ENCODE measurements around the gene IFIH1. TPM values are rescaled to one million over a fixed set of nuclear protein-coding genes. Genes with fewer than 3 reads are reported as not detected.

The IFIH1 gene
- total RNA-seq, 4 donors from 2014 or later, result 7.9 to 15.8 (median 8.7) TPM

DNA sequence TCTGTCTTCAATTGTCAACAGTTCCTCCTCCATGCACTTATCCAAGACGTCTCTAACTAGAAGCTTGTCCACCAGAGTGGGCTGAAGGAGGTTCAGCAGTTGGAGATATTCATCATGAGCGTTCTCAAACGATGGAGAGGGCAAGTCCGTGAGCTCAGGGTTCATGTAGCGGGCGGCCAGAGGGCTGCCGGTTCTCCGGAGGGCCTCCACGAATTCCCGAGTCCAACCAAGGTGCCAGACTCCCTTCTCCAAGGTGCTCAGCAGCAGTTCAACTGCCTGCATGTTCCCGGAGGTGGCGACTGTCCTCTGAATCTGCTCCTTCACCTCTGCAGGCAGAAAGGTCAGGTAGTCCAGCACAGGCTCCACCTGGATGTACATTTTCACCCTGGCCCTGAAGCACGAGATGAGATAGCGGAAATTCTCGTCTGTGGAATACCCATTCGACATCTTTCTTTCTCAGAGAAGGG, 590 bp downstream of the IFIH1 start:
- peak; percentile 22 to 86 for DNase-seq (ENCODE audit: low spot score in 2 of 2)
- H3K4me3 ChIP-seq (ENCODE audit: low read depth, poor library complexity, severe bottlenecking), result peak overlapping the region; percentile 100
- TF ChIP-seq, protein P1, sequence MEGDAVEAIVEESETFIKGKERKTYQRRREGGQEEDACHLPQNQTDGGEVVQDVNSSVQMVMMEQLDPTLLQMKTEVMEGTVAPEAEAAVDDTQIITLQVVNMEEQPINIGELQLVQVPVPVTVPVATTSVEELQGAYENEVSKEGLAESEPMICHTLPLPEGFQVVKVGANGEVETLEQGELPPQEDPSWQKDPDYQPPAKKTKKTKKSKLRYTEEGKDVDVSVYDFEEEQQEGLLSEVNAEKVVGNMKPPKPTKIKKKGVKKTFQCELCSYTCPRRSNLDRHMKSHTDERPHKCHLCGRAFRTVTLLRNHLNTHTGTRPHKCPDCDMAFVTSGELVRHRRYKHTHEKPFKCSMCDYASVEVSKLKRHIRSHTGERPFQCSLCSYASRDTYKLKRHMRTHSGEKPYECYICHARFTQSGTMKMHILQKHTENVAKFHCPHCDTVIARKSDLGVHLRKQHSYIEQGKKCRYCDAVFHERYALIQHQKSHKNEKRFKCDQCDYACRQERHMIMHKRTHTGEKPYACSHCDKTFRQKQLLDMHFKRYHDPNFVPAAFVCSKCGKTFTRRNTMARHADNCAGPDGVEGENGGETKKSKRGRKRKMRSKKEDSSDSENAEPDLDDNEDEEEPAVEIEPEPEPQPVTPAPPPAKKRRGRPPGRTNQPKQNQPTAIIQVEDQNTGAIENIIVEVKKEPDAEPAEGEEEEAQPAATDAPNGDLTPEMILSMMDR (IDR thresholded peaks at IDR 0.05), result no peak
- no peak for TF ChIP-seq POLR2A (IDR thresholded peaks at IDR 0.05)
- intact Hi-C loops (cut with DNase I; ENCODE audit: low total_unique reads), result no loop called here
- 2 to 7% methylated on average over 15 to 16 of the region's 16 CpGs for WGBS, 2 donors

DNA sequence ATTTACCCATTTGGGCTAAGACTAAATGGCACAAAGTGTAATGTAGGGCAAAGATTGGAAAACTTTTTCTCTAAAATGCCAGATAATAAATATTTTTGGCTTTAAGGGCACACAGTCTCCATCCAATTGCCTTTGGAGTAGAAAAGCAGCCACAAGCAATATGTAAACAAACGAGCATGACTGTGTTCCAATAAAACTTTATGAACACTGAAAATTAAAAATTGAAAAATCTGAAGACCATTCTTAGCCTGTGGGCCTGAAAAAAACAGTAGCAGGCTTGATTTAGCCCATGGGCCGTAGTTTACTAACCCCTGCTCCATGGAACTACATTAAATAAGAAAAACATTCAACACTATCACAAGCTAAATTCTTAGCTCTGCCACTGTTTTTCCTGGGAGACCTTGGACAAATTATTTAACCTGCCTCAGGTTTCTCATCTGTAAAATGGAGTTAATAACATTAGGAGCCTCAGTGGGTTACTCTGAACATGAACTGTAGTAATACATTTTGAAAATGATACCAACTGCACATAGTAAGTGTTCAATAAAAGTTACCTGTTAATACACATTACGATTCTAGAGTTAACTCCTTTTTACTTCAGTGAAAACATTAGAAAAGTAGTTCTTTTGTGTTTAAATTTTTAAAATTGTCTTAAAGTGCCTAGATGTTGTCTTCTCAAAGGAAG, 1.3 kb downstream of the IFIH1 start:
- no peak for TF ChIP-seq POLR2A (IDR thresholded peaks at IDR 0.05)
- TF ChIP-seq, protein P1 (IDR thresholded peaks at IDR 0.05), result no peak
- intact Hi-C loops (cut with DNase I; ENCODE audit: low total_unique reads), result no loop called here

DNA sequence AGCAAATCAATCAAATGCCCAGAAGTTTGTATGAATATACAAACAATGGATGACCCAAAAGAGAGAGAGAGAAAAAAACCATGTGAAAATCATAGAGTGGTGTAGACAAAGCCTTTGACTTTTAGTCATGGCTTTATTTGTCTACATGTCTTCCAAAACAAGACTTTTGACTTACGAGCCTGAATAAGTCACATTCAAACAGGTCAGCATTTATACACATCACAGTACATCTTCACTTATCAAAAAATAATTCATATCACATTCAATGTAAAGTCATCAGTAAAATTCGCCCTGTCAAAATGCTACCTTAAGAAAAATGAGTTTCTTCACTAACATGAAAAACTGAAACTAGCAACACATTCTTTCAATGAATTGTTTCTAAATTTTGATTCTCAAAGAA, 1.9 kb downstream of the IFIH1 start:
- DNase-seq (ENCODE audit: low spot score in 2 of 2), result no peak
- 84% methylated on average over 2 of the region's 2 CpGs for WGBS, 2 donors
- intact Hi-C loops (cut with DNase I; ENCODE audit: low total_unique reads), result no loop called here
- TF ChIP-seq, protein P1 (IDR thresholded peaks at IDR 0.05), result no peak
- H3K4me3 ChIP-seq (ENCODE audit: low read depth, poor library complexity, severe bottlenecking), result no peak overlapping the region

More for the DNA sequence above, 1.3 kb downstream of the IFIH1 start:
- DNase-seq (ENCODE audit: low spot score in 2 of 2), result no peak
- H3K4me3 ChIP-seq (ENCODE audit: low read depth, poor library complexity, severe bottlenecking), result peak overlapping the region; percentile 100
- WGBS, 2 donors, result 67 to 69% methylated on average over 3 of the region's 3 CpGs

DNA sequence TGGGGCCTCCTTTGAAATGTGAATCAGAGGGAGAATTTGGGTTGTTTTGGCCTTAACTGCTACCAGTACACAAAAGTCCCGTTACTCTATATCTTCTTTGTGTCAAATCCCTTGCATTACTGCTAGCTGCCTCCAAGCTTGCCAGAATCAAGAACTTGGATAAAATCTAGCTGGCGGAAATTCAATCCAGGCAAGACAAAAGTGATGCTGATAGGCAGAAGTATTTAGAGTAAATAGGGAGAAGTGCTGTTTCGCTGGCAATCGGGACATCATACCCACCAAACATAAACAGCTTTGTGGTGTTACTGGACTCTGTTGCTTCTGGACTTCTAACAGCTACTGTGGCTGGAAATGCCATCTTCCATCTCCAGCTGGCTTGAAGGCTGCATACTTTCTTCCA, 2.5 kb downstream of the IFIH1 start:
- TF ChIP-seq POLR2A (IDR thresholded peaks at IDR 0.05), result no peak
- TF ChIP-seq, protein P1 (IDR thresholded peaks at IDR 0.05), result no peak
- WGBS, 2 donors, result 73 to 81% methylated on average over 4 of the region's 4 CpGs
- intact Hi-C loops (cut with DNase I; ENCODE audit: low total_unique reads), result no loop called here
- no peak for DNase-seq (ENCODE audit: low spot score in 2 of 2)
- H3K4me3 ChIP-seq (ENCODE audit: low read depth, poor library complexity, severe bottlenecking), result no peak overlapping the region

DNA sequence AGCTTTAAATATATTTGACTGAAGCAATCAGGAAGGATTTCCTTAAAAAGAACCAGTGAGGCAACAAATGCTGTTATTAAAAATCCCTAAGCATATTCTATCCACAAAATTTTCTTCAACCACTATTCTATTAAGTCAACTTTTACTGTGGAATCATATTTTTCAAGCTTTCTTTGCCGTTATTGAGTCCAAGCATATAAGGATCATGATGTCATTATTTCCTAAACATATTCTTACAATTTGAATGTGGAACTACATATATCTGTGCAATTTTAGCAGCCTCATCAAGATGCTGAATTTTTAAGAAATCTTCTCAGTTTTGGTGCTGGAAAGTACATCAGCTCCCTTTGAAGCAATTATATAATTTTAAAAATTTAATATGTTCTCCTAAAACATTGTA, 5.6 kb downstream of the IFIH1 start:
- intact Hi-C loops (cut with DNase I; ENCODE audit: low total_unique reads), result no loop called here
- DNase-seq (ENCODE audit: low spot score in 2 of 2), result no peak
- TF ChIP-seq, protein P1 (IDR thresholded peaks at IDR 0.05), result no peak
- TF ChIP-seq POLR2A (IDR thresholded peaks at IDR 0.05), result no peak
- 92 to 96% methylated on average over 1 of the region's 1 CpG for WGBS, 2 donors
- H3K4me3 ChIP-seq (ENCODE audit: low read depth, poor library complexity, severe bottlenecking), result no peak overlapping the region
